HUES64 (cell line): ENCODE data around the gene PCCA.
"Not testable (repeated sequence)": the region's sequence is repeated elsewhere in the genome, so short reads cannot be mapped to it uniquely, and the experiment has no call there.

Experiments
- H3K27ac ChIP-seq: 2 replicates; pipeline ENCODE4 v1.7.0; 2013; ENCODE audit warnings: low read depth, low read length, inconsistent platforms
- H3K27me3 ChIP-seq: 2 replicates; pipeline ENCODE4 v1.6.1; 2013; ENCODE audit warnings: mild to moderate bottlenecking, low read length; ENCODE audit not compliant: insufficient read depth
- H3K36me3 ChIP-seq: 2 replicates; pipeline ENCODE4 v1.6.1; 2013; ENCODE audit warnings: mild to moderate bottlenecking, low read length; ENCODE audit not compliant: insufficient read depth
- H3K4me1 ChIP-seq: 2 replicates; pipeline ENCODE4 v1.6.1; 2013; ENCODE audit warnings: mild to moderate bottlenecking, low read length, moderate library complexity; ENCODE audit not compliant: insufficient read depth
- H3K4me3 ChIP-seq: 2 replicates; pipeline ENCODE4 v1.5.1; 2013; ENCODE audit warnings: mild to moderate bottlenecking, low read length, moderate library complexity
- H3K9ac ChIP-seq: 2 replicates; pipeline ENCODE4 v1.6.1; 2013; ENCODE audit warnings: mild to moderate bottlenecking, low read depth, low read length
- H3K9me3 ChIP-seq: 2 replicates; pipeline ENCODE4 v1.6.1; 2013; ENCODE audit warnings: low read depth, low read length; ENCODE audit not compliant: insufficient read depth
- WGBS: fragments of 150-250, 120-280 bp; methylation state at CpG from one replicate; pipeline ENCODE4 v1.1.7; 2013; ENCODE audit warnings: missing lambda C conversion rate; 5-methylcytosine and 5-hydroxymethylcytosine counted together

PCCA gene

GRCh38 chr13:100306030-100306429 is 217.1 kb downstream of the PCCA start:
- Histone ChIP-seq H3K27ac (no peak overlapping the region), H3K36me3 (peaks cover 12% of the 10 kb centered on the region), H3K4me3 (no peak overlapping the region), H3K27me3 (no peaks in the 10 kb centered on the region), H3K4me1 (peaks cover 18% of the 10 kb centered on the region), H3K9me3 (no peaks in the 10 kb centered on the region), H3K9ac (no peak overlapping the region)
- WGBS = 69% methylated on average over 4 of the region's 4 CpGs

- Histone ChIP-seq H3K4me3 (no peak overlapping the region), H3K36me3 (peaks cover 12% of the 10 kb centered on the region), H3K4me1 (peaks cover 18% of the 10 kb centered on the region), H3K9me3 (no peaks in the 10 kb centered on the region), H3K27me3 (no peaks in the 10 kb centered on the region), H3K9ac (no peak overlapping the region), H3K27ac (no peak overlapping the region)
- WGBS = 81% methylated on average over 5 of the region's 5 CpGs
These were observed 217.6 kb downstream of the PCCA start for GRCh38 chr13:100306434-100306999.

- no peak overlapping the region for H3K4me3 ChIP-seq
- 88% methylated on average over 1 of the region's 2 CpGs for WGBS
- H3K9me3 ChIP-seq = no peaks in the 10 kb centered on the region
- peaks cover 20% of the 10 kb centered on the region for H3K4me1 ChIP-seq
- H3K27ac ChIP-seq = no peak overlapping the region
- H3K27me3 ChIP-seq = no peaks in the 10 kb centered on the region
- peaks cover 17% of the 10 kb centered on the region for H3K36me3 ChIP-seq
- no peak overlapping the region for H3K9ac ChIP-seq
These were observed 225.4 kb downstream of the PCCA start for GRCh38 chr13:100314132-100314910.

GRCh38 chr13:100315522-100315921 is 226.6 kb downstream of the PCCA start:
- Histone ChIP-seq H3K27ac (no peak overlapping the region), H3K36me3 (peaks cover 8% of the 10 kb centered on the region), H3K4me1 (peaks cover 20% of the 10 kb centered on the region), H3K4me3 (no peak overlapping the region), H3K9ac (no peak overlapping the region), H3K9me3 (no peaks in the 10 kb centered on the region), H3K27me3 (no peaks in the 10 kb centered on the region)
- WGBS = 94% methylated on average over 1 of the region's 1 CpG

GRCh38 chr13:100318473-100318872 is 229.6 kb downstream of the PCCA start:
- not testable (repeated sequence) for H3K9me3 ChIP-seq, H3K9ac ChIP-seq, H3K36me3 ChIP-seq, H3K27ac ChIP-seq, H3K4me3 ChIP-seq, H3K27me3 ChIP-seq
- WGBS = 100% methylated on average over 1 of the region's 3 CpGs
- H3K4me1 ChIP-seq = peaks cover 13% of the 10 kb centered on the region; the same call in 1 of the 2 replicates

GRCh38 chr13:100323937-100324336 is 235.0 kb downstream of the PCCA start:
- peaks cover 23% of the 10 kb centered on the region for H3K36me3 ChIP-seq
- no peaks in the 10 kb centered on the region for H3K27me3 ChIP-seq
- H3K27ac ChIP-seq = no peak overlapping the region
- 93% methylated on average over 1 of the region's 1 CpG for WGBS
- H3K4me3 ChIP-seq = no peak overlapping the region
- no peaks in the 10 kb centered on the region for H3K4me1 ChIP-seq
- no peaks in the 10 kb centered on the region for H3K9me3 ChIP-seq
- H3K9ac ChIP-seq = no peak overlapping the region

GRCh38 chr13:100330662-100331061 is 241.8 kb downstream of the PCCA start:
- Histone ChIP-seq H3K4me3 (no peak overlapping the region), H3K9me3 (peaks cover 12% of the 10 kb centered on the region), H3K4me1 (no peaks in the 10 kb centered on the region), H3K27me3 (no peaks in the 10 kb centered on the region), H3K36me3 (peaks cover 48% of the 10 kb centered on the region), H3K27ac (no peak overlapping the region), H3K9ac (no peak overlapping the region)

- H3K4me1 ChIP-seq = 0 out of 2 replicates have a peak, but pooled peaks cover 4% of the 10 kb centered on the region
- no peak overlapping the region for H3K9ac ChIP-seq
- H3K9me3 ChIP-seq = peaks cover 12% of the 10 kb centered on the region
- 86% methylated on average over 1 of the region's 1 CpG for WGBS
- H3K27ac ChIP-seq = no peak overlapping the region
- peaks cover 45% of the 10 kb centered on the region for H3K36me3 ChIP-seq
- no peak overlapping the region for H3K4me3 ChIP-seq
- H3K27me3 ChIP-seq = no peaks in the 10 kb centered on the region
These were observed 244.2 kb downstream of the PCCA start for GRCh38 chr13:100333141-100333540.

- peaks cover 44% of the 10 kb centered on the region for H3K36me3 ChIP-seq
- no CpG with 5 or more reads among the region's 1 CpG for WGBS
- H3K27me3 ChIP-seq = no peaks in the 10 kb centered on the region
- H3K9me3 ChIP-seq = peaks cover 12% of the 10 kb centered on the region
- no peak overlapping the region for H3K9ac ChIP-seq
- H3K4me1 ChIP-seq = 0 out of 2 replicates have a peak, but pooled peaks cover 4% of the 10 kb centered on the region
- H3K4me3 ChIP-seq = no peak overlapping the region
- H3K27ac ChIP-seq = no peak overlapping the region
These were observed 245.3 kb downstream of the PCCA start for GRCh38 chr13:100334214-100334613.

GRCh38 chr13:100336795-100337516 is 248.1 kb downstream of the PCCA start:
- Histone ChIP-seq H3K36me3 (peaks cover 32% of the 10 kb centered on the region), H3K27ac (no peak overlapping the region), H3K4me3 (no peak overlapping the region), H3K9me3 (peaks cover 12% of the 10 kb centered on the region), H3K9ac (no peak overlapping the region), H3K4me1 (0 out of 2 replicates have a peak, but pooled peaks cover 4% of the 10 kb centered on the region), H3K27me3 (no peaks in the 10 kb centered on the region)
- 84% methylated on average over 9 of the region's 9 CpGs for WGBS

GRCh38 chr13:100338275-100338674 is 249.4 kb downstream of the PCCA start:
- Histone ChIP-seq H3K27ac (no peak overlapping the region), H3K4me3 (no peak overlapping the region), H3K9ac (no peak overlapping the region), H3K4me1 (0 out of 2 replicates have a peak, but pooled peaks cover 4% of the 10 kb centered on the region), H3K27me3 (no peaks in the 10 kb centered on the region), H3K36me3 (peaks cover 34% of the 10 kb centered on the region), H3K9me3 (peaks cover 12% of the 10 kb centered on the region)
- WGBS = 88% methylated on average over 1 of the region's 1 CpG
